Right renal pelvis (tissue), 4 donors: ENCODE measurements around the gene FCHSD1. TPM values are rescaled to one million over a fixed set of nuclear protein-coding genes. Genes with fewer than 3 reads are reported as not detected.

Source experiments
- DNase-seq, 4 donors: peaks; one replicate each; pipeline ENCODE4 v3.0.0-alpha.2; 2013; ENCODE audit warnings: low read depth in 4 of 4, low spot score in 3 of 4, missing footprints in 1 of 4
- polyA plus RNA-seq, 4 donors: library from polyadenylated mRNA; unstranded; fragments of 120-200 nt; gene quantifications; one replicate each; pipeline ENCODE4 v1.2.1, GENCODE V29; 2013; ENCODE audit not compliant: insufficient read length in 4 of 4

The FCHSD1 gene
- polyA plus RNA-seq, 4 donors = 11.6 to 14.3 (median 13.8) TPM

- no peak for DNase-seq
Observed at GRCh38 chr5:141647242-141647641, 4.0 kb downstream of the FCHSD1 start.

- DNase-seq = no peak
Observed at GRCh38 chr5:141646026-141646425, 5.2 kb downstream of the FCHSD1 start.

- DNase-seq = no peak
Observed at GRCh38 chr5:141641634-141642267, 9.5 kb downstream of the FCHSD1 start.

- no peak for DNase-seq
Observed at GRCh38 chr5:141640698-141641097, 10.5 kb downstream of the FCHSD1 start.

- DNase-seq = no peak
Observed at GRCh38 chr5:141640051-141640415, 11.2 kb downstream of the FCHSD1 start.

GRCh38 chr5:141639357-141640050 lies 11.7 kb downstream of the FCHSD1 start:
- no peak for DNase-seq

- no peak for DNase-seq
Observed at GRCh38 chr5:141638771-141639170, 12.4 kb downstream of the FCHSD1 start.

GRCh38 chr5:141637767-141638419 lies 13.3 kb downstream of the FCHSD1 start:
- no peak for DNase-seq

GRCh38 chr5:141637123-141637766 lies 14.0 kb downstream of the FCHSD1 start:
- no peak for DNase-seq

GRCh38 chr5:141636413-141637122 lies 14.7 kb downstream of the FCHSD1 start, which contains the start of the genes HDAC3 and RELL2:
Gene HDAC3, minus strand, starts transcription at chr5:141636849. Its CDS starts 59 bp downstream, at chr5:141636790.
Gene RELL2, plus strand, starts transcription at chr5:141636997. Its CDS starts 1,229 bp downstream, at chr5:141638226.
- DNase-seq = peak; percentile 79 to 86 (median 80)

GRCh38 chr5:141636106-141636412 lies 15.2 kb downstream of the FCHSD1 start:
- DNase-seq = no peak

- no peak for DNase-seq
Observed at GRCh38 chr5:141635646-141636045, 15.6 kb downstream of the FCHSD1 start.

- DNase-seq = no peak
Observed at GRCh38 chr5:141634720-141635119, 16.5 kb downstream of the FCHSD1 start.

- DNase-seq = no peak
Observed at GRCh38 chr5:141633871-141634561, 17.2 kb downstream of the FCHSD1 start.

GRCh38 chr5:141632650-141633049 lies 18.6 kb downstream of the FCHSD1 start:
- DNase-seq = no peak

- DNase-seq = no peak
Observed at GRCh38 chr5:141630570-141631140, 20.6 kb downstream of the FCHSD1 start.

GRCh38 chr5:141628175-141628788 lies 22.9 kb downstream of the FCHSD1 start:
- DNase-seq = no peak

GRCh38 chr5:141623611-141624010 lies 27.6 kb downstream of the FCHSD1 start:
- DNase-seq = no peak

GRCh38 chr5:141623186-141623585 lies 28.0 kb downstream of the FCHSD1 start:
- DNase-seq = no peak
